Astrocyte of the hippocampus (primary cell): ENCODE results near the gene MICAL3.

Experiments used
- DNase-seq: peaks from one replicate; pipeline ENCODE4 v3.0.0; 2011; ENCODE audit warnings: low read depth, low spot score

The MICAL3 gene

DNA sequence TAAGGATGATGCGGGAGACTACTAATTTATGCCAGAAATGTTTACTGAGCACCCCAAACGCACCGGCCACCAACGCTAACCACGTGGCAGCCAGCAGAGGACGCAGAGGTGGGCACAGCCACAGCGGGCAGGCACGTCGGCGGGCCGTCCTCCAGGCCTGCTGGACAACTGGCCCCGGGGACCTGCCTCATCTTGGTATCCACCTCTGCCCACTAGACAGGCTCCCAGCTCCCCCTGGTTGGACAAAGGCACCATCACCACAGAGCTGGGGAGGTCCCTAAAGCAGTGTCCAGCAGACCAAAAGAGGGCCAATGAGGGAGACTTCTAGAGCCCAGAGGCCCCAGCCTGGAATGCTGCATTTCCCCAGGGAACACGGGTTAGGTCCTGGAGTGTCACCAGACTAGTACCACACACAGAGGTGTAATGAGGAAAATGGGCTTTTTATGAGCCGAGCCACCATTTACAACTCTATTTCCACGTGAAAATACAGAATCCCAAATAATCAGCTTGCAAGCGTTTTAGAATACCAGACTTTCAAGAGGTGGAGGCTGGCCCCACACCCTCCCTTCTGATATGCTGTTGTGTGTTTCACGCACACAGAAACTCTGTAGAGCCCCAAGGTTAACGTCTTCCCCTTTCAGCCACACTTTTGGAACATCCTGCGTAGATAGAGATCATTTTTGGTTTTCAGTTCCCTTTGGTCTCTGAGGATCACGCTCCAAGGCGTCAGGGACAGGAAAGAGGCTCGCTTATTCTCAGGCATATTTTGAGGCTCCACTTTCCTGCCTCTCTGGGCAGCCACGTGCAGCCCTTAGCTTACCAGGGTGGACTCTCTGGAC, 226.4 kb downstream of the MICAL3 start:
- no peak for DNase-seq

DNA sequence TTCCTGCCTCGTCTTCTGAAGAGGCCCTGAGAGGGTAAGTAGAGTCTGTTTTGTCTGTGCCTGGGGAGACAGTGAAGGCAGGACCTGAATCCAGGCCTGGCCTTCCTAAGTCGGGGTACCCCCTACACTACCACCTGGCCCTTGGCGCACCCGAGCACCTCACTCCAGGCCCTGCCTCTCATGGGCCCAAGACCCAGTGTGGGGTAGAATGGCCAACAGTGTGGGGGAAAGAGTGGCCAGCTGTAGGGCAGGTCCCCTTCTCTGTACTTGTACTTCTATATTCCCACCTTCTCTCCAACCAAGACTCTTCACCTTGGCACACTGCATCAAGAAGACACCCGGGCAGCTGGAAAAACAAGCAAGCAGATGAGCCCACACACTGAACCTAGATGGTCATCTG, 227.7 kb downstream of the MICAL3 start:
- no peak for DNase-seq

DNA sequence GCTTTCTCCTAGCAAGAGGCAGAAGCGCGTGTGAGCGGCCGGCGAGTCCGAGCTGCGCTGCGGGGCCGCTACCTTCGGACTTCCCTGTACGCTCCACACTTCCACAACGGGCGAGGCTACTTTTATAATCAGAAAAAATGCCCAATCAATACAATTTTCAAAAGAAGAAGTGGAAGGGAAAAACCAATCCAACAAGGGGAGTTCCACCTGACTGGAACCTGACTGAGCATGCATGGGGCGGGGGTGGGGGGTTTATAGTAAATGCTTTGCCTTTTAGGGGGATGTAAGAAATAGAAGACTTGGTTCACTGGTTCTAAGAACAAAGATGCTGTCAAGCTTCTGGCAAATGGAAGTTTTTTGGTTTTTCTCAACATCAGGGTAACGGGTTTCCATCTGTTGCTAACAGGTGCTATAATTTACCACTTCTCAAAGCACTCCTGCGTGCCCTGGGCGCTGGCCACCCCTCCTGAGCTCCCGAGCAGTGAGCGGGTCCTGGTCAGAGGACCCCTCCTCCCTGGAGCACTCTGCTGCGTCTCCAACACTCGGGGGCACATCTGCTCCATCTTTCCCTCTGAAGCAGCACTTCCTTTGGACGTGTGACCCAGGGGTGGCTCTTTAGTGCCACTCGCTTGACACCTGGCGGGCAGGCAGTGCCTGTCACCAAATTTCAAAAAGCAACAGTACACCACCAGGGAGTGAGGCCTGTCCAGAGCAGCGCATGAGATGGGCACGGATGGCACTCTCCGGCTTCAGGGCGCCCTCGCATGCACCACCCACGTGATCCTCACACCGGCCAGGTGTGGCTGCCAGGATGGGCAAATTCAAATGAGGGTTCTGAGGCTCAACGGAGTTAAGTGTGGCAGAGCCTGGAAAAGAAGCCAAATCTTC, 228.5 kb downstream of the MICAL3 start:
- no peak for DNase-seq

DNA sequence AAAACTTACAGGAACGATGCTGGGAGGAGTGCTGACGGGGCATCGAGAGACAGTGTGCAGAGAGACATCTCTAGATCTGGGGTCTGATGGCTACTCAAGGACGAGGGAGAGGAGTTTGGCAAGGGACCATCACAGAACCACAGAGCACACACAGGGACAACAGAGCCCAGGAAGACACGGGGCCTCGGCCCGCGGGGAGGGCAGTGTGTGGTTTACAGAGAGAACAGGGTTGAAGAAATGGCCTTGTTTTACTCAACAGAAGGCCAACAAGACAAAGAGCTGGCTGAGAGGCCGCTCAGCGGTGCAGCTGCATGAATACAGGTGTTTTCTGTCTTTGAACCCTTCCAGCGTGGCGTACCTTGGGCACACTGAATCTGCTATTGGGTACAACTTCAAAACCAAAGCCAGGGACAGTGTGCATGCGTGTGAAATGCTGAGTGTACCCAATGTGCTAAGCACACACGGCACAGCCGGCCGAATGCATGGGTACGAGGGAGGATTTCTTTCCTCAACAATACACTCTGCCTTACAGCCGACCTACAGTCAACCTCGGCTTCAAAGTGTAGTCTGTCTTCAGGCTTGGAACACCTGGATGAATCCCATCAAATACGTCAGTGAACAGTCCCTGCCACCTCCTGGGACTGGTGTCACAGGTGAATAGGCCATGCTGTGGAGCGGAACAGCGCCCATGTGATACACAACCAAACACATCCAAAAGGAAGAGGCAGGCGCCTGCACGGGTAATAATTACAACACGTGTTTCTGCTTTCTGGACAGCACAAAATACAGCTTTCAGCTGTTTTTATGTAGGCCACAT, 229.4 kb downstream of the MICAL3 start:
- no peak for DNase-seq

DNA sequence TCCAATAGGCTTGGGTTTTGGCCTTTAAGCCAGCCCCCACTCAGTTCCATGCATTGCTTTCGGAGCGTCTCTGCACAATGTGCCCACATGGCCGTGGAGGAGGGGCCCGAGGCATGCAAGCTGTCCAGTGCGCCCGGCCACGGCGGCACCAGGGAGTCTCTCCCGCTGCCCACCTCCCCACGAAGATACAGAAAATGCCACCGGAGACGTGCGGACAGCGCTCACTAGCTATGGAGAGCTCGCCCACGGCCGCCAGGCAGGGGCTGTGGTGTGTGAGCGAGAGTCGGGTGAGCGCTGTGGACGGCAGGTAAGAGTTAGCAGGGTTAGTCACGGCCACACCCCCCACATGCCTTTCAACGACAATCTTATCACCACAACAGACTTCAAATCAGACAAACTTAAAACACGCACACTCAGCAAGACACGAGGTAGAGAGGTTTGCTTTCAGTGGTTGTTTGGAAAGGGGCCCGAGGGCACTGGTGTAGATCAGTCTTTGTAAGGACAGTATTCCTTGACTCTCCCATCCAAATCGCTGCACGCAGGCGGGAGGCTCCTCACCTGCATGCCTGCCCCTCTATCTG, 231.4 kb downstream of the MICAL3 start:
- no peak for DNase-seq

DNA sequence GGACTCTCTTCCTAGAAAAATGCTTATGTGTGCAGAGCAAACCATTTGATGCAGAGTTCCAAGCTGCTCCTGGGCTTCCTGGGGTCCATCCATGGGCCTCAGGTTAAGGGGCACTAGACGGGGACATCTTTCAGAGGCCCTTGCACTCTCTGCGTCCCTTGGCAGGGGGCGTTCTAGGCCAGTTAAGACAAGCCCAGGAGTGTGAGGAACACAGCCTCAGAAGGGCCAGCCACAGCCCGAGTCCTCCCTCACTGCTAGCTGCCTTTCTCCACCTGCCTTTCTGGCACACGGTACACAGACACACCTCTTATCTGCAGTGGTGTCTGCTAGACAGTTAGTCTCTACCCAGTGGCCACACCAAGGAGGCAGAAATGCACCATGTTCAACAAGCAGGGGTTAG, 232.1 kb downstream of the MICAL3 start:
- no peak for DNase-seq

DNA sequence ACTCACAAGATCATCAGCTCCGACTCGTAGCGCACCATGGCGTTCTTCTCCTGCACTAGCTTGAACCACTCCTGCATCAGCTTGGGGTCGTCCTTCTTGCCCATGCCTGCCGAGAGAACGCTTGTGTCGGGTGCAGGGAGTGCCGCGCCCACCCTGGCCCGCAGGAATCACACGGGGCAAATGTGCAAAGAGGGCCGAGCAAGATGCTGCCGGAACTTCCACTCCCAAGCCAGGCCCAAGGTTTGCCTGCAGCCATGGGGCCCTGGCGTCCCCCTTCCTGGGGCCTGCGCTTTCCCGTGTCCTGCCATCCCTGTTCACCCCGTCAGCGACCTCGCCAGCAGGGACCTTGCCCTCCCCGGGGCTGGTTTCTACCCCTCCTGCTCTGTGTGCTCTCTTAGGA, 233.2 kb downstream of the MICAL3 start:
- no peak for DNase-seq

DNA sequence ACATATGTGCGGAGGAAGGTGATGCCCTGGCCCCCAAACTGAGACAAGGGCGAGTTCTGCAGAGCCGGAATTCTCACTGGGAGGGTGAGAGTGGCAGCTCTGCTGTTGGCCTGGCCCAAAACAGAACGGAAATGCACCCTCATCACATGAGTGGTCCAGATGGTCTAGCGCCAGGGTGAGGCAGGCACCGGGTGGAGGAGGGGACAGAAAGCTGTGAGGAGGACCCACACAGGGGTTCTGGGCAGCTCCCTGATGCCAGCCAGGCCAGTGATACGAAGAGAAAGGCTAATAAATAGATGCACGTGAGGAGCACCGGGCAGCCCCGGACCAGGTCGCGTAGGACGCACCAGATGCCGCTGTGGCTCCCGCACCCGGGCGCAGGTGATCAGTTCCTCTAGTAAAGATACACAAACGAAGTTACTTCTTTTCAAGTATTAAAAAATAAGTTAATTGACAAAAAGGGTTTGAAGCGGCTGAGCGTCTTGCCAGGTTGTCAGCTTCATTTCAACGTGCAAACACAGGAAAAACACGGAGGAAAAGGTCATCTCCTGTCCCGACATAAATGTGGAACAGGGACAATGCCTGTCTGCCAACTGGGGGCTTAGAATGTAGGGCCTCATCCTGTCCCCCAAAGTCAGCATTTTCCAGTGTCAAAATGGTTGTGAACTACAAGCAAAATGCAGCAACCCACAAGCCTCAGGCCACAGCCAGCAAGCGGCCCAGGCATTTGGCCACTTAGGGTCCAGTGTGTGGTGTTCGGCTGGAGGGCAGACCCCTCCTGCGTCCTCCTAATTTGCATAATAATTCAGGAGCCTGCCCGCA, 234.8 kb downstream of the MICAL3 start:
- DNase-seq, result no peak

DNA sequence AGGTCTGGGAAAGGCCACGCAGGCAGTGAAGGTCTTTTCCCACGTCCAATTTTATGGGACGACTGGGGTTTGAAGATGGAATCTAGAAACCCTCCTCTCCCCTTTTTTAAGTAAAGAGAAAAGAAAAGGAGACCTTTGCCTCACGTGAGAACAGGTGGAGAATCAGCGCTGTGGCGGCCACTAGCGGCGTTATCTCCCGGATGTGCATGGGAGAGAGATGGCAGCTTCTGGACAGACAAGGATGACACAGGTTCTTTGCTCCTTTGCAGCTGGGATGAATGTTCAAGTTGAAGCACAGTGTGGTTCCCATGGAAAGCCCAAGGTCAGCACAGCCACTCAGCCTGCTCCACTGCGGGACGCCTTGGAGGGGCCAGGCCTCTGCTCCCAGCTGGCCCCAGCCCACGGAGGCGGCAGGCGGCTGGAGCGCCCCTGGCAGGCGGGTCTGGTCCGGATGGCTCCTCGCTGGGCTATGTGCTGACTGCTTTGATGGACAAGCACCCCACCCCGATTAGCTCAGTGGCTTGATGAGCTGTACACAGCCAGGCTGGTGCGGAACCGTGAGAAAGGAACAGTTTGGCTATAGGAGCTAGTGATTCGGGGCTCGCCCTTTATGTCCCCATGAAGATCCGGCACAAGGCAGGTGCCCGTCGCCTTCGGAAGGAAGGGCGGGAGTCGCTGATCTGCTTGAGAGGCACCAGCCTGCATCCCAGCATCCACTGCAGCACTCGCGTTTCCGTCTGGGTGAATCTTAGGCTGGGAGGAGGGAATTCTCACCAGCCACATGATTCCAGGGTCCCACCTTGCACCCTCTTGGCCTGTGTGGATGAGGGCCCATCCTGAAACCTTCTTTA, 235.6 kb downstream of the MICAL3 start:
- DNase-seq, result no peak

DNA sequence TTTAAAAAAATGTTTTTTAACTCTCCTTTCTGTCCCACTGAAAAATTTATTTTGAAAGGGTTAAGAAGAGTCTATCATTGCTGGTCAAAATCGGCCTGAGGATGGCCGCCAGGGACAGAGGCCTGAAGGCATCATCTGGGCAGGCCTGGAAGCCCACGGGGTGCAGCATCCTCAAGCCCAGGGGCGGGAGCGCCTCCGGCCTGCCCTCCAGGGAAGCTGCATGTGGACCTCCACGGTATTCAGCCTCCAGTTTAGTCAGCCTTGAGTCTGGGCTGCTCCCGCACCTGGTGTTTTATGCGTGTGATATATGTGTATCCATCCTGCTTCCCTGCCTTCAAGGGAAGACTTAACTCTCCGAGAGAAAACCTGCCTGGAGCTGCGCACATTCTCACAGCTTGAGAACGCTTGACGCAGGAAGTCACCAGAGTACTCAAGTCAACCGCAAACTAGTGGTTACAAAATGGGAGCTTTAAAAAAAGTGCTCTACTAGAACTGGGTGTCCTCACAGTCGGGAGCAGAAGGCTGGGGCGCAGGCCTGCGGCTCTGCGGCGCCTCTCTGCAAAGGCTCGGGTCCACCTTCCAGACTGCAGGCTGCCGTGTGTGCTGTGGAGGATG, 236.5 kb downstream of the MICAL3 start:
- DNase-seq, result no peak

DNA sequence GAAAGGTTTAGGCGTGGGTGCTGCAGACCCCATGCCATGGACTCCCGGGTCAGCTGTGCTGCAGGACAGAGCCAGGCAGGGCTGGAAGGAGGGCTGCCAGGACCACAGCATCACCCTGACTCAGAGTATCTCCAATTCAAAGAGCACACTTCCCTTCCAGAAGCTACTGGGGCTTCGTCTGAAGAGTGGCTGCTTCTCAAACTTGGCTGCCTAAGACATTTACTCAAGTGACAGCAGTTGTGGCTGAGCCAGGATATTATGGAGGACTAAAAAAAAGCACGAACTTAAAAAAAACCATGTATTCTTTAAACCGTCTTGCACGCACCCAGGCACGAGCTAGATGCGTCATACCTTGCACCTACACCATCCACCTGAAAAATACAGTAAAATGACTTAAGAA, 237.1 kb downstream of the MICAL3 start:
- peak; percentile 24 for DNase-seq

DNA sequence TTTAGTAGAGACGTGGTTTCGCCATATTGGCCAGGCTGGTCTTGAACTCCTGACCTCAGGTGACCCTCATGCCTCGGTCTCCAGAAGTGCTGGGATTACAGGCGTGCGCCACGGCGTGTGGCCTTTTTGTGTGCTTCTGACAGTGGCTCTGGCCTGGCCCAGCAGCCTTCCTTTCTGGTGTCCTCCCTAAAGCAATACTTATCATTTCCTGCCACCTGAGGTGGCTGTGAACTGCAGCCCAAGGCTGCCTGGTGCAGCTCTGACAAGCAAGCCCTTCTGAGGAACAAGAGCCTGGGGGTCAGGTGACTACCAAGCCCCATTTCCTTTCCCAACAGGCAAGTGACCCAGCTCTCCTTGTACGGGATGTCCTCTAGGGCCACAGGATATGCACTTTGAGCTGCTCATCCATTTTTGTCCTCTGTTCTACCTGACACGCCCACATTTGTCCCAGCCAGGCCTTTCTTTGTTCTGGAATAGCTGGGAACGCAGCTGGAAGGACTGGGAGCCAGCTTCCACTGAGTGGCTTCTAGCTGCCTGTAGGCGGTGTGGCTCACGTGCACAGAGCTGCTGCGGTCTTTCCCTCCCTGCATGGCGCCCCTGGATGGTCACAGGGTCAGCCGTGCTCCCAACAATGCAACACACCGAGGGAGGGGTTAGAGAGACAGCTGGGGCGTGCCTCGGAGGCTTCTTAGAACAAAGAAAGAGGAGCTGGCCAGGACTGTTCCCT, 237.8 kb downstream of the MICAL3 start:
- DNase-seq, result peak; percentile 46

DNA sequence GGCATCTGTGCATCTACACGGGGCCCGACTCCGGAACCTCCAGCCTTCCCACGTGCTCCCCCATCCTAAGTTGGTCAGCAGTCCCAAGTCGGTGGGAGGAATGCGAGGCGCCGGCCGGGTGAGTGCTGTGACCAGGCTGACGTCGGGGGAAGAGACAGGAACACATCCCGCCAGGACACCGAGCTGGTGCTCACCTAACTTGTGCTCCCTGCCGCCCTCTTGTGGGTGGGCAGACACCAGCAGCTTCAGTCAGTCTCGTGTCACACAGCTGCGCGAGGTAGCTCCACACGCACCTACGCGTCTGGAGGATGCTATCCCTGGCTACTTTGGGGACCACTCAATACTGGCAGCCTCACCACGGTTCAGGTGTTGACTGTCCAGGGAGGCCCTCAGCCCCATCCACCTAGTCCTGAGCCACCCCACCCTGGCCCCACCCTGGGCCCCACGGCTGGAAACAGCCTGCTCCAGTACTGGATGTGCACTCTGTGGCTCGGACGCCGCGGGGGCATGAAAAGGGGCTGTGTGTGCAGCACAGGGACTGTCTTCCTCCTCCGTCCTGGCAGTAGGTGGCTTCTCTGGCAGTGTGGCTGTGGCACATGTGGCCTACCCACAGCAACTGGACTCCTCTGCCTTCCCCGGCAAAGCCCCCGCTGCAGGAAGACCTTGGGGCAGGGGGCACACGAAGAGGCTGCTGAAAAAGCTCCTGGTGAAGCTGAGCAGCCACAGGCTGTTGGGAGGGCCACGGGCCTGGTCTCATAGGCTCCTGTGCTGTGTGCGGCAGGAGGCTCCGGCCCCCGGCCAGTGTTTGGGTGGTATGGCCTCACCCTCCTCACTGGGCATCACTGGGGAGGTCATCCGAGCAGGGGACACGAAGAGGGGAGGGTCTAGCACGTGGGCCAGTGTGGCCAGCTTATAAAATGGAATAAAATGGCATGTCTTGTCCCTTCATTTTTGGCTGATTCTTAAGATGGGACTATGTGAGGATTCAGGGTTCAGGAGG, 238.9 kb downstream of the MICAL3 start:
- DNase-seq, result peak; percentile 21

DNA sequence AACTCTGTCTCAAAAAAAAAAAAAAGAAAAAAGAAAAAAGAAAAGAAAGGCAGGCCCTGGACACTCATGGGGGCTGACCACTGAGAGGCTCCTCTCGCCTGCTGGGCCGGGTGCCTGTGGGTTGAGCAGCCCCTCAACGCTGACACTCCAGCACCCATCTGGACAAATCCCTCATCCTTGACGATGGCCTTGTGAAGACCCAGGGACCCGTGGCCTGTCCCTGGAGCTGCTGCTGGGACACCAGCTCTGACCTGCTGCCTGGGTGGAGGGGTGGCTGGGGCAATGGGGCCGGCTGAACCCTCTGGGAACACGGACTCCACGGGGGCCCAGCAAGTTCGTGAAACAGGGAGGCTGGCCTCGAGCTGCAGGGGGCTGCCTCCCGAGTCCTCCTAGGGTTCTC, 239.6 kb downstream of the MICAL3 start:
- DNase-seq, result no peak

DNA sequence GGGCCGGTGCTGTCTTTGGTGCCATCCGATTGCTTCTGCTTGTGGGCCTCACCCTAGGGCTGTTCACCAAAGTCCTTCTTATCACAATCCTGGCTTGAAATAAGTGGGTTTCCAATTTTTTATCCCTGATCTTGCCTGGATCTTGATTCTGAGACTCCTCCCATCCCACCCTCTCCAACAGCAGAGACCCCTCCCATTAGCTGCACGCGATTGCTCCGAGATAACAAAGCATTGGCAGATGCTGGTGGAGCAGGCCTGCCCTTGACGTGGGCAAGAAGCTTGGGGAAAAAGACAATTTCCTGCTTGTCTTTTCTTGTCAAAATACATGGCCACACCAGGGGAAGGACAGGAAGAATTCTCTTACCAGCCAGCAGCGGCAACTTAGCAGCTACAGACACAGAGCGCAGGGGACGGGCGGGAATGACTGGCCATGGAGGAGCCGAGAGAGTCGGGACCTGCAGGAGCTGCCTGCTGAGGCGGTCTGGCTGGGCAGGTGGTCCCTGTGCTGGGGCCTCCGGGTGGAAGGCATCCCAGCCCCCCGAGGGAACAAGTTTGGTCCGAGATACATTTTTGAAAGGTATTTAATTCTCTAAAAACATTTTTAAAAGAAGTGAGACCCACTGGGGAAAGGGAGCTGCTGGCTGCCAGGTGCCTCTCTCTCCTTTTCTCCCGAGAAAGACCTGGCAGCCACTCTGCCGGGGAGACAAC, 240.4 kb downstream of the MICAL3 start:
- DNase-seq, result no peak

DNA sequence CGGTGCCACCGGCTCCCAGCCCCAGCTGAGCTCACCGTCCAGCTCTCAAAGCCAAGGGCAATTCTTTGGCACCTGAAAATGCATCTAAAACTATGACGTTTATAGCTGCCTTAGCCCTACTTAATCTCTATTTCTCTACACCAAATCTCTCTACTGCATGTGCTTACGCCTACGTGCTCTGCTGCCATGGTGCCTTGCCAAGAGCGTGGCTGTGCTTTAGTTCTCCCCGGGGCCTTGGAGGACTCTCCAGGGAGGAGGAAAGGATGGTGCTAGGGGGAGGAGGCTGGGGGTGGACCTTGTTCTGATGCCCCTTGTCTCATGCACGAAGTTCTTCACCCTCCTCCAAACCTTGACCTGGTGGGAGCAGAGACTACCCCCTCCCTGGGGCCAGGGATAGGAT, 241.0 kb downstream of the MICAL3 start:
- no peak for DNase-seq

DNA sequence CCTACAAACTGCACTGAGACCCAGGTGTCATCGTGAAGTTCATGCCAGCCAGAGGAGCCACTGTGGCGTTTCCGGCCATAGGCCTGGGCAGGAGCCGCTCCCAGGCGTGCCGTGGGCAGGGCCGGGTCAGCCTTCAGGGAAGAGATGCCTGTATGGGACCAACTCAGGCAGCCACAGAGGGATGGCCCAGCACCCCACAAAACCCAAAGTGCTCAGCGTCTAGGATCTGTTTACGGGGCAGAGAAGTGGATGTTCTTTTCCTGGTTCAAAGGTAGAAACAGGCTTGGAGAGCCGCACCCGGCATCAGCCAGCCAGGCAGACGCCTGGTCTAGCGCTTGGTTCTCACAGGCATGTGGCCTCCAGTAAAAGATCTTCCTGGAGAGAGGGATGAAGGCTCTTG, 241.7 kb downstream of the MICAL3 start:
- DNase-seq, result no peak
